K562 (cell line): ENCODE data around the gene C13orf46. TPM values are rescaled to one million over a fixed set of nuclear protein-coding genes. Genes with fewer than 3 reads are reported as not detected.
"Not testable (repeated sequence)": the region's sequence is repeated elsewhere in the genome, so short reads cannot be mapped to it uniquely, and the experiment has no call there.

Experiments used
- ATAC-seq: fragments of 200-7000 bp; cut with Tn5 transposase; 3 replicates; pipeline ENCODE4 v1.9.1; 2020; ENCODE audit warnings: moderate library complexity
- BruUV-seq: library from RNA; stranded (reverse); fragments of 400-500 nt; replicated peaks from 2 replicates; lab custom pipeline; 2021; lab: Mats Ljungman, UMichigan
- CTCF ChIA-PET: fragments of 300-600 bp; formaldehyde crosslinking; extraction: SDS; loops from one replicate; lab custom pipeline; 2021; ENCODE audit warnings: low intra/inter-chr PET ratio; lab: Yijun Ruan, JAX
- POLR2A ChIA-PET: fragments of 300-600, 350-650 bp; sonication (Branson Sonifier 250); formaldehyde crosslinking; extraction: SDS; loops from one replicate; lab custom pipeline; 2021; ENCODE audit warnings: antibody characterized with exemption, inconsistent platforms; lab: Yijun Ruan, JAX
- DNase-seq, 4 experiments: peaks; one replicate each; pipeline versions ENCODE4 v3.0.0 to v3.0.0-alpha.2; 2011 to 2018; ENCODE audit warnings: low spot score in 3 of 4, mixed read lengths in 3 of 4; ENCODE audit errors: extremely low read depth in 1 of 4
- FAIRE-seq: peaks from 2 replicates; lab custom pipeline; 2011; peaks lifted over from hg19 to GRCh38; lab: Jason Lieb, UNC
- H2AFZ ChIP-seq: 2 replicates; pipeline ENCODE4 v1.6.0; 2011; ENCODE audit warnings: low read depth, low read length, control low read depth, inconsistent platforms
- H3K27ac ChIP-seq: fragments of 200-600 bp; 3 replicates; pipeline ENCODE4 v1.8.0; 2011; ENCODE audit warnings: low read depth, mild to moderate bottlenecking, control low read depth, inconsistent platforms, low read length, moderate library complexity, mixed read lengths; ENCODE audit errors: extremely low read depth
- H3K27me3 ChIP-seq, 2 experiments: fragments of 300-600 bp in 1 of 2; 2 replicates in 1 of 2; 3 replicates in 1 of 2; pipeline versions ENCODE4 v1.6.0 to v1.8.0; 2011; ENCODE audit warnings: inconsistent platforms in 2 of 2, low read length in 2 of 2, mild to moderate bottlenecking in 1 of 2, mixed read lengths in 1 of 2, moderate library complexity in 1 of 2; ENCODE audit not compliant: control insufficient read depth in 2 of 2, insufficient read depth in 2 of 2
- H3K36me3 ChIP-seq: fragments of 300-600 bp; 3 replicates; pipeline ENCODE4 v1.8.0; 2011; ENCODE audit warnings: mild to moderate bottlenecking, low read length, inconsistent platforms; ENCODE audit not compliant: control insufficient read depth, insufficient read depth
- H3K4me1 ChIP-seq, 2 experiments: fragments of 200-600 bp in 1 of 2; replicated peaks in 1 of 2; 2 replicates in 1 of 2; 3 replicates in 1 of 2; pipeline versions ENCODE4 v1.5.1 to v1.8.0; 2011; ENCODE audit warnings: inconsistent platforms in 2 of 2, low read length in 2 of 2, mild to moderate bottlenecking in 1 of 2, mixed read lengths in 1 of 2, moderate library complexity in 1 of 2; ENCODE audit not compliant: control insufficient read depth in 2 of 2, insufficient read depth in 2 of 2
- H3K4me2 ChIP-seq: 2 replicates; pipeline ENCODE4 v1.6.1; 2011; ENCODE audit warnings: low read length, control low read depth, inconsistent platforms, mixed read lengths; ENCODE audit not compliant: insufficient read depth
- H3K4me3 ChIP-seq: fragments of 200-600 bp; sonication (generic), shearing (Covaris generic); 2 replicates; pipeline ENCODE4 v1.5.1; 2016; ENCODE audit warnings: control low read depth, inconsistent platforms
- H3K79me2 ChIP-seq: fragments of 200-600 bp; 3 replicates; pipeline ENCODE4 v1.8.0; 2011; ENCODE audit warnings: low read length, inconsistent platforms; ENCODE audit not compliant: control insufficient read depth, insufficient read depth
- H3K9ac ChIP-seq, 2 experiments: 2 replicates each; pipeline versions ENCODE4 v1.6.0 to v1.6.1; 2011; ENCODE audit warnings: low read depth in 2 of 2, low read length in 2 of 2, control low read depth in 1 of 2, inconsistent platforms in 1 of 2, mild to moderate bottlenecking in 1 of 2, mixed read lengths in 1 of 2; ENCODE audit not compliant: insufficient read depth in 1 of 2
- H3K9me1 ChIP-seq: one replicate; pipeline ENCODE4 v1.6.0; 2011; ENCODE audit warnings: inconsistent platforms, mild to moderate bottlenecking, low read length, moderate library complexity; ENCODE audit not compliant: control insufficient read depth, insufficient read depth
- H3K9me3 ChIP-seq: replicated peaks from 2 replicates; pipeline ENCODE4 v1.5.1; 2011; ENCODE audit warnings: low read depth, low read length, inconsistent platforms; ENCODE audit not compliant: control insufficient read depth, insufficient read depth
- H4K20me1 ChIP-seq: replicated peaks from 2 replicates; pipeline ENCODE4 v1.6.1; 2011; ENCODE audit warnings: low read length, inconsistent platforms, mixed read lengths; ENCODE audit not compliant: control insufficient read depth, insufficient read depth
- CBX2 ChIP-seq: fragments of 200-600 bp; sonication (generic); IDR thresholded peaks from one replicate; pipeline ENCODE4 v1.6.1; 2012; ENCODE audit warnings: mild to moderate bottlenecking, low read length, inconsistent platforms; ENCODE audit not compliant: insufficient read depth, poor library complexity, severe bottlenecking
- MXI1 ChIP-seq: IDR thresholded peaks from 2 replicates; pipeline ENCODE4 v1.6.1; 2011; ENCODE audit warnings: low read depth, mild to moderate bottlenecking, improper control_type of control experiment, low read length
- ZNF77 ChIP-seq: fragments of 250-450 bp; sonication (Bioruptor Pico); IDR thresholded peaks from 2 replicates; pipeline ENCODE4 v1.5.0; 2020
- WGBS: fragments of 100-300 bp; shearing (Covaris generic); methylation state at CpG from one replicate; pipeline ENCODE4 v1.1.6; 2016; ENCODE audit warnings: low coverage, mixed read lengths; ENCODE audit not compliant: insufficient coverage; ENCODE audit errors: missing lambda C conversion rate; 5-methylcytosine and 5-hydroxymethylcytosine counted together
- in situ Hi-C: fragments of 300-500 bp; cut with MboI; formaldehyde crosslinking; loops from 4 replicates; pipeline ENCODE4 v1.15.0; 2018; ENCODE audit warnings: inconsistent platforms, mixed read lengths
- intact Hi-C: fragments of 100-400 bp; cut with micrococcal nuclease; formaldehyde crosslinking; loops from 2 replicates; pipeline ENCODE4 v1.14.2; 2022
- polyA plus RNA-seq, 8 experiments: library from polyadenylated mRNA; depleted of rRNA in 4 of 8; stranded (reverse) in 5 of 8; unstranded in 3 of 8; fragments of >200 nt; fragmentation: Nextera tagmentation in 2 of 8; fragmentation: Illumina TruSeq in 1 of 8; extraction: Ambion mirVana in 2 of 8; extraction: Trizol in 1 of 8; gene quantifications; 2 replicates each; pipeline versions ENCODE4 v1.2.1 to v1.2.3, GENCODE V29; 2011 to 2014; ENCODE audit warnings: inconsistent platforms in 1 of 8, missing spikeins in 1 of 8
- total RNA-seq, 7 experiments: library from RNA; depleted of rRNA in 6 of 7; stranded (reverse); fragments of >200 nt in 6 of 7; fragmentation: Illumina TruSeq in 2 of 7; extraction: Trizol in 2 of 7; gene quantifications; 2 replicates each; pipeline versions ENCODE4 v1.2.1 to v1.2.3, GENCODE V29; 2011 to 2021; ENCODE audit warnings: low replicate concordance in 1 of 7

C13orf46 gene
- total and polyA plus RNA-seq, 9 of the 15 experiments (the other 6 are each of a cell fraction or from before 2014, with no cell fraction given), result 0.04 to 0.24 (median 0.05) TPM; not detected in 4

GRCh38 chr13:113914333-113915011, 59.4 kb downstream of the C13orf46 start:
- Histone ChIP-seq H3K36me3 (no peaks in the 10 kb centered on the region), H3K4me1 (peaks cover 0 to 9% of the 10 kb centered on the region in 2 experiments; a peak in 2 of 5 replicates), H3K9ac (no peak overlapping the region), H3K27me3 (peaks cover 24 to 61% of the 10 kb centered on the region in 2 experiments; a peak in 4 of 5 replicates), H2AFZ (no peak overlapping the region), H3K27ac (no peak overlapping the region), H3K79me2 (no peaks in the 10 kb centered on the region), H3K4me3 (no peak overlapping the region), H3K9me1 (no peaks in the 10 kb centered on the region), H4K20me1 (0 out of 2 replicates have a peak, but pooled peaks cover 4% of the 10 kb centered on the region), H3K4me2 (no peak overlapping the region), H3K9me3 (no peaks in the 10 kb centered on the region)
- DNase-seq (no peak), FAIRE-seq (no peak), ATAC-seq (no peak)
- BruUV-seq, result no TSS peak
- ChIA-PET POLR2A (interaction anchor here (1.4 kb wide), 1 partner anchor 9 kb away, joined by 4 read pairs; no protein-coding TSS in a partner anchor), CTCF (no interaction called here)
- in situ Hi-C loops, result loop anchor here (10.0 kb wide), 2 partner anchors 90 to 260 kb away; partner anchors contain the start of gene ATP4B
- TF ChIP-seq MXI1, result no peak
- no peak for TF ChIP-seq CBX2
- TF ChIP-seq ZNF77 (CRISPR knock-in tag), result no peak
- intact Hi-C loops, result no loop called here
- WGBS, result 13% methylated on average over 20 of the region's 24 CpGs

DNA sequence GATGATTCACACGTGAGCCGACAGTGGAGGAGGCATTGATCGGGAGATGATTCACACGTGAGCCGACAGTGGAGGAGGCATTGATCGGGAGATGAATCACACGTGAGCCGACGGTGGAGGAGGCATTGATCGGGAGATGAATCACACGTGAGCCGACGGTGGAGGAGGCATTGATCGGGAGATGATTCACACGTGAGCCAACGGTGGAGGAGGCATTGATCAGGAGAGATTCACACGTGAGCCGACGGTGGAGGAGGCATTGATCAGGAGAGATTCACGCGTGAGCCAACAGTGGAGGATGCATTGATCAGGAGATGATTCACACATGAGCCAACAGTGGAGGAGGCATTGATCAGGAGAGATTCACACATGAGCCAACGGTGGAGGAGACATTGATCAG, 60.0 kb downstream of the C13orf46 start:
- H2AFZ ChIP-seq, intact Hi-C loops, BruUV-seq, CTCF ChIA-PET, H4K20me1 ChIP-seq, ATAC-seq, H3K36me3 ChIP-seq, H3K9me3 ChIP-seq, H3K4me2 ChIP-seq, H3K9me1 ChIP-seq, FAIRE-seq, DNase-seq, H3K4me1 ChIP-seq, H3K27ac ChIP-seq, H3K9ac ChIP-seq, H3K79me2 ChIP-seq, H3K4me3 ChIP-seq: not testable (repeated sequence)
- POLR2A ChIA-PET, result interaction anchor here (1.4 kb wide), 1 partner anchor 10 kb away, joined by 4 read pairs; no protein-coding TSS in a partner anchor
- peaks cover 24 to 56% of the 10 kb centered on the region in 2 experiments; a peak in 4 of 5 replicates for H3K27me3 ChIP-seq
- in situ Hi-C loops, result loop anchor here (10.0 kb wide), 2 partner anchors 89 to 259 kb away; partner anchors contain the start of gene ATP4B
- WGBS, result 23% methylated on average over 12 of the region's 22 CpGs

- CTCF ChIA-PET, intact Hi-C loops, H3K9me3 ChIP-seq, H3K27ac ChIP-seq, H3K4me2 ChIP-seq, H3K4me1 ChIP-seq, FAIRE-seq, H3K9me1 ChIP-seq, H4K20me1 ChIP-seq, H3K9ac ChIP-seq, H3K79me2 ChIP-seq, H3K36me3 ChIP-seq, POLR2A ChIA-PET, H3K4me3 ChIP-seq, BruUV-seq, H2AFZ ChIP-seq, DNase-seq, ATAC-seq: not testable (repeated sequence)
- H3K27me3 ChIP-seq, result peaks cover 24 to 51% of the 10 kb centered on the region in 2 experiments; a peak in 4 of 5 replicates
- in situ Hi-C loops, result loop anchor here (10.0 kb wide), 2 partner anchors 89 to 259 kb away; partner anchors contain the start of gene ATP4B
- WGBS, result 0% methylated on average over 2 of the region's 8 CpGs
These were observed 60.5 kb downstream of the C13orf46 start for GRCh38 chr13:113913408-113913807.
